CD4-positive, alpha-beta T cell treated with Interleukin-6 for 4 hours (primary cell): ENCODE data around the gene PREX1.

Experiments used
- DNase-seq: peaks from one replicate; pipeline ENCODE4 v3.0.0-alpha.2; 2020; ENCODE audit warnings: mixed read lengths

PREX1 gene

DNA sequence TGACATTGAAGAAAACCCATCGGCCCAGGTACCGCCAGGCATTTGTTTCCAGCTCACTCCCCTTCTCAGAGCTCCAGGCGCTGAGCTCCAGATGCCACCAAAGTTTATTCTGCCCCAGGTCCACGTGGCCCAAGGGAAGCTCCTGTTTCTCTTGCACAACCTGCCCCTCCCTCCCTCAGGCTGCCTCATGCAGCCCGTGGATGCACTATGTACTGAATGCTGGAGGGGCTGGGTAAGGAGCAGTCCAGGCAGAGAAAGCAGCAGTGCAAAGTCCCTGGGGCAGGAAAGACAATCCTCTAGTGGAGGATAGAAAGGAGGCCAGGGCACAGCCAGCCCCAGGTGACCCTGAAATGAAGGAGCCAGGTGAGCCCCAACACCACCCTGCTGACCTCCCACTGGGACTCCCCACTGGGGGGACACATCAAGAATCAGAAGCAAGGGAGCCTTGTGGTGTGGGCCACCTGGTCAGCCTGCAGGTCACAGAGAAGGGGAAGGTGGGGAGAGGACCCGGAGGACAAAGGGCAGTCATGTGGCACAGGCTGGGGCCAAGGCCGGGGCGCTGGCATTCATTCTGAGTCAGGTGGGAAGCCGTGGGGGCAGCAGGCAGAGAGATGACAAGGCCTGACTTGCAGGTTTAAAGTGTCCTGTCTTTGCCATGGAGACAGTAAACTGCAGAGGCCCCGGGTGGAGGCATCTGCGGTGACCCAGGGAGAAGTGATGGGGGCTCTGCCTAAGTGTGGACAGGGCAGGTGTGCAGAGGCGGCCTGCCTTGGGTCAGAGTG, 230.1 kb downstream of the PREX1 start:
- no peak for DNase-seq

DNA sequence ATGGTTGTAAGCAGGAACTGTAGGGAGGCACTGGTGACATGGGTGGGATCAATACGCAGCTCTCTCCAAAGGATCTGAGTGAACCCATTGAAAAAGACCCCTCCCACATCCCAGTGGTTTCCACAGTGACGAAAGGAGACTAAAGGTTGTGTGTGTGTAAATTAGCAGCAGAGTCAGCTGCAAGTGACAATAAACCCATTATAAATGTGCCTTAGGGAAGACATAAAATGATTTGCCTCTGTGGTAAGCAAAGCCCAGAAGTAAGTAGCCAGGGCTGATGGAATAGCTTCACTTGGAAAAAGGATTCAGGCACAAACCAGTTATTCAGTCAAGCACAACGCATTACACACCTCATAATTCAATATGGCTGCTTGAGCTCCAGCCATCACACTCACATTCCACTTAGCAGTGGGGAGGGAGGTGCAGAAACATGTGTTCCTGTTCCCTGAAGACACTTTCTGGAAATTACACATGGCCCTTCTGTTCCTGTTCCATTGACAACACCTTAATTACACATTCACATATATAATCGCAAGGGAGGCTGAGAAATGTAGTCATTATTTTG, 231.4 kb downstream of the PREX1 start:
- DNase-seq = no peak

DNA sequence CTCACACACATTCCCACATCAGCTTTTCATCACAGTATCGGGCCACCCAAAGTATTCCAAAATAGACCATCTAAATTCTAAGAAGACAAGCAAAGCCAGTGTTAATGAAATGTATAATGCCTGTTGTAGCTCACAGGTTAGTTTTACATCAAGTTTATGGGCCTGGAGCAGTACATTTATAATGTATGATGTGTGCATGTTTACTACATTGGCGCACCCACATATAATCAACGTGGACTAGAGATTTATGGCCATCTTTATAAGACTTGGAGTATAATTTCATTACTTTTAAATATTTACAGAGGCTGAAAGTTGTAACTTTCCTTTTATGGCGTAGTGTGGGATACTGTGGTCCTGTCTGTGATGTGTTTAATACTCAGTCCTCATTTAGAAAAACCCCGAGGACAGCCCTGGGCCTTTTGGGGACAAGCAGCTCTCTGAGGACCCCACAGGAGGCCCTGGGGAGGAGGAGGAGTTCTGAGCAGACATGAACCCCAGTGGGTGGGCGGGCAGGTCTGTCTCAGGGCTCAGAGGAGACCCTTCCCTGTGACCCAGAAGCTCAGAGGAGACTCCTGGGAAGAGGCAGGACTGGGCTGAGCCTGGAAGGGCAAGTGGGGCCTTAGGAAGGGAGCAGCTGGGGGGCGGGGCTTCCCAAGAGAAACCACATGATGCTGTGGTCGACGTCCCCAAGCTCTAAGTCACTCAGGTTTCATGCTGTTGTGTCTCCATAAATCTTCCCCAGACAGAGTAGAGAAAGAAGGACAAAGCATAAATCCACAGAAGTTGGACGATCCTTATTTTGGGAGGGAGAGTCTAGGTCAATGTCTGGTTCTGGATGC, 232.1 kb downstream of the PREX1 start:
- no peak for DNase-seq

DNA sequence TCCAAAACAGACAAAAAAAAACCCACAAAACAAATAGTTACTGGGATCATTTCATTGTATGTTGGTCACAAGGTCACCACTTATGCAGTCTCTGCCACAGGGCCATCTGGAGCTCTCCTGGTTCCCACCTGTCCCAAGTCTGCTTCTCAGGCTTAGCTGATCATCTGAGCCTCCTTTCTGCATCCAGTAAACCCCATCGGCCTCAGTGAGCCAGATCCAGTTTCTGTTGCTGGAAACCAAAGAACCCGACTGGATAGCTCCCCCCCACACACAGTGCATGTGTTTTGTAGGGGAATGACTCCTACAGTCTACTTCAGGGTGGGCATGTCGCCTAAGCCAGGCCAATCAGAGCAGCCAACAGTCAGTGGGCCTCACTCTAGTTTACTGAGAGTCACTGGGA, 233.3 kb downstream of the PREX1 start:
- no peak for DNase-seq

DNA sequence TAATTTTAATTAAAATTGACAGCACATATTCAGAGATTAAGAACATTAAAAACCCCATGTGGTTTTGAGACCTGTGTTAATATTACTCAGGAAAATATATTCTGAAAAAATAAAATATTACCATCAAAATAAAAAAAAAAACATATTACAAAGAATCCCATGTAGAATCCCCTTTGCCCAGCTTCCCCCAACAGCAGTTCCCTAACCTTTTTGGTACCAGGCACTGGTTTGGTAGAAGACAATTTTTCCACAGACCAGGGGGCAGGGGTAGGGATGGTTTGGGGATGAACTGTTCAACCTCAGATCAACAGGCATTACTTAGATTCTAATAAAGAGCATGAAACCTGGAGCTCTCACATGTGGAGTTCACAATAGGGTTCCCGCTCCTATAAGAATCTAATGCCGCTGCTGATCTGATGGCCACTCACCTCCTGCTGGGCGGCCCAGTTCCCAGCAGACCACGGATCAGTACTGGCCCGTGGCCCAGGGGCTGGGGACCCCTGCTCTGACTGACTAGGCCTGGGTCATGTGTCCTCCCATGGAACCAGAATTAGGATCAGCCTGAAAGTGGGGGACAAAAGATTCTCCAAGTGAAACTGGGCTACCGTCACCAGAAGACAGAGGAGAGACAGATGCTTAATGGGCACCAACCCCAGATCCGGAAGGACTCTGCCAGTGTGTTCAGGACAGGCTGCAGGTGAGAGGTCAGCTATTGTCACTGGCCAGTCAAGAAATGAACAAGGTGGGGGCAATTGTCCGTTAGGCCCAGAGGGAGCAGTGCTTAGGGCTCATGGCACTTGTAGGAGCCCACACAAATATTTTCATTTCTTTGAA, 235.5 kb downstream of the PREX1 start:
- DNase-seq = no peak

DNA sequence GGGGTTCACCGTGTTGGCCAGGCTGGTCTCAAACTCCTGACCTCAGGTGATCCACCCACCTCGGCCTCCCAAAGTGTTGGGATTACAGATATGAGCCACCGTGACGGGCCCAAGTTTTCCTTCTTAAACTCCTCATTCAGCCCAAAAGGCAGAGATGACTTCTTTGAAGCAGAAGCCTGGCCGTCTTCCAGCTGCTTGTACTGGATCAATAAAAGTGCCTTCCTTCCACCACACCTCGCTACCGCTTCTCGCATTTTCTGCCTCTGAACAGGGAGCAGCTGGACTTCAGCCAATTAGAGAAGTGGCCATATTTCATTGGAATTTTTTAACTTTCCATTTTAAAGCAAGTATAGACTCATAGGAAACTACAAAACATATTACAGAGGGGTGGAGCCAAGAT, 241.1 kb downstream of the PREX1 start:
- DNase-seq = no peak

DNA sequence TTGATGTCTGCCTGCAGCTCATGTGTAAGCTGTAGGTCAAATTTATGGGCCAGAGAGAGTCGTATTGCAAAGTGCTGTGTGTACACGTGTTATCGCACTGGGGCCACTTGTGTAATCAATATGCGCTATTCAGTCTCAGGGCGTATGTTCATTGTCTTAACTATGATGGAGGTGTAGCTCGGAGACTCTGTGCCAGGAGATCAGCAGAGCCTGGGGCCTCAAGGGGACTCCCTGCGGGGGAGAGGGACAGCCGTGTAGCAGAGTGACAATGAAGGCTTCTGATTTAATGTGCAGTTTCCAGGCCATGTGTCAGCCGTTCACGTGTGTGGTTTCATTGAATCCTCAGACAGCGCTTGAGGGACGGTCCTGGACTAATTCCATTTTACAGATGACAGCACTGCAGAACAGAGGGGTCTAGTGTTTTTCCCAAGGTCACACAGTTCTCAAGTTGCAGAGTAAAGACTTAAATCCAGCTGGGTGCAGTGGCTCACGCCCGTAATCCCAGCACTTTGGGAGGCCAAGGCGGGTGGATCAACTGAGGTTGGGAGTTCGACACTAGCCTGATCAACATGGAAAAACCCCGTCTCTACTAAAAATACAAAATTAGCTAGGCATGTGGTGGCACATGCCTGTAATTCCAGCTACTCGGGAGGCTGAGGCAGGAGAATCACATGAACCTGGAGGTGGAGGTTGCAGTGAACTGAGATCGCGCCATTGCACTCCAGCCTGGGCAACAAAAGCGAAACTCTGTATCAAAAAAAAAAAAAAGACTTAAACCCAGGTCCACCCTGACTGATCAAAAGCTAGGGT, 242.5 kb downstream of the PREX1 start:
- DNase-seq = no peak

DNA sequence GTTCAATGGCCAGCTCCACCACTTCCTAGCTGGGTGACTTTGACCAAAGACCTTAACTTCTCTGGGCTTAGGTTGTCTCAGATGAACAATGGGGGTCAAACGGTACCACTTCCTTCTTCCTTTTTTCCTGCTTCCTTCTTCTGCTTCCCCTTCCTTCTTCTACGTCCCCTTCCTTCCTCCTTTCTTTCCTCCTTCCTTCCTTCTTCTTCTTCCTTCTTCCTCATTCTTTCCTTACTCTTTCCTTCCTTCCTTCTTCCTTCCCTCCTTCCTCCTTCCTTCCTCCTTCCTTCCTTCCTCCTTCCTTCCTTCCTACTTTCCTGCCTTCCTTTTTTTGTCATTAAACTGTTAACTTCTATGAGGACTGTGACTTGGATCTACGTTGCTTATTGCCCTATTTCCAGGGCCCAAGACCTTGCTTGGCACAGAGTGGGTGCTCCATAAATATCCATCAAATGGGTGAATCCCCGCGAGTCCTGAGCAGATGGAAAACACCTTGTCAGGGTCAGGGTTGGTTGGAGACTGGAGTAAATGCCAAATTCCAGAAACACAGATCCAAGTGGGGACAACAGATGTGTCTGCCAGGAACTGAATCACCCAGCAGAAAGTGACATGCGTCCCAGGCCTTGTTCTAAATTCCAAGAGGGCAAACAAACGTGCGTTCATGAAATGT, 243.3 kb downstream of the PREX1 start:
- DNase-seq = no peak

DNA sequence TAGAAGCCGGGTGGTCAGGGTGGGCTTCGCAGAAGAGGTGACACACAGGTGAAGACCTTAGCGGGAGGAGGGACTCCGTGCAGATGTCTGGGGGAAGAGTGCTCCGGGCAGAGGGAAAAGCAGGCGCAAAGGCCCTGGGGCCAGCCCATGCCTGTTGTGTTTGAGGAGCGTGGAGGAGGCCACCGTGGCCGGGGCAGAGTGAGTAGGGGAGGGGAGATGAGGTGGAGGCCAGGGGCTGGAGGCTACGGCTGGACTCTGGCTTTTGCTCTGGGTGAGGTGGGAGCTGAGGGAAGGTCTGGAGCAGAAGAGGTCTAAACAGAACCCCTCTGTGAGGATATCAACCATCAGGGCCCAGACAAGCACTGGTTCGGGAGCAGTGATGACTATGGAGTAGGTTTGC, 244.0 kb downstream of the PREX1 start:
- DNase-seq = no peak

DNA sequence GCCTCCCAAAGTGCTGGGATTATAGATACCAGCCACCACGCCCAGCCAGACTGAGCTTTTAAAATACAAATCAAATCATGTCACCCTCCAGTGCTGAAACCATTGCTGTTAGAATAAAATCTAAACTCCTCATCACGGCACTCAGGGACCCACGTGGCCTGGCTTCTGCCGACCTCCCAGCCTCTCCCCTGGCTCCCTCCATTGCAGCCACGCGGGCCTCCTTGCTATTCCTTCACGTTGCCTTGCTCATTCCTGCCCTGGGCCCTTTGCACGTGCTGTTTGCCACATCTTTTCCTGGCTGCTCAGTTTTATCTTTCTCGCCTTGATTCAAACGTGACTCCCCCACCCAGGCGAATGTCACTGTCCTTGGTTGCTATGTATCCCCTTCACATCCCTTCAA, 244.6 kb downstream of the PREX1 start:
- DNase-seq = no peak

DNA sequence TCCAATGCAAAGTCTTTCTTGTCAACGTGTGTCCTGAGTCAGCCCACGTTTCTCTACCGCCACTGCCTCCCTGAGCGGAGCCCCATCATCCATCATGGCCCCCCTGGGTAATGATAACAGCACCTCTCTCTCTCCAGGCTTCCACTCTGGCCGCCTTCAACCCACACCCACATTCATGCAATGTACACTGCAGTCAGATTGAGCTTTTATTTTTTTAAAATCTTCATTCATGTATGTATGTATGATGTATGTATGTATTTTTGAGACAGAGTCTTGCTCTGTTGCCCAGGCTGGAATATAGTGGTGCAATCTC, 245.2 kb downstream of the PREX1 start:
- no peak for DNase-seq

DNA sequence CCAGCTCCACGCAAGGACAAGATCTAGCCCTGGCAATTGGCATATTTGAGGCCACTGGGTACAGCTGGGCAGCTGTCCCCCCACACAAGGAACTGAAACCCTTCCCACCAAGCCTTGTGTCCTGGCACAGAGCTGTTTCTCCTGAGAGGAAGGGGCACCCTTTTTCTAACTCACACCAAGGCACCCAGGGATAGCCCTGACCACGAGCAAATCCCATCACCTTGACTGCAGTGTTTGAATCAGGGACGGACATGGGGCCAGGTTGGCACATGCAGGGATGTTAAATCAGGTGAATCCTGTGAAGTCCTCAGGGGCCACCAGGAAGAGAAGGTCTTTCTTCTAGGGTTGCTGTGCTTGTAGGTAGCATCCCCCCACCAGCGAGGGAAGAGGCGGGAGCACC, 246.6 kb downstream of the PREX1 start:
- no peak for DNase-seq

DNA sequence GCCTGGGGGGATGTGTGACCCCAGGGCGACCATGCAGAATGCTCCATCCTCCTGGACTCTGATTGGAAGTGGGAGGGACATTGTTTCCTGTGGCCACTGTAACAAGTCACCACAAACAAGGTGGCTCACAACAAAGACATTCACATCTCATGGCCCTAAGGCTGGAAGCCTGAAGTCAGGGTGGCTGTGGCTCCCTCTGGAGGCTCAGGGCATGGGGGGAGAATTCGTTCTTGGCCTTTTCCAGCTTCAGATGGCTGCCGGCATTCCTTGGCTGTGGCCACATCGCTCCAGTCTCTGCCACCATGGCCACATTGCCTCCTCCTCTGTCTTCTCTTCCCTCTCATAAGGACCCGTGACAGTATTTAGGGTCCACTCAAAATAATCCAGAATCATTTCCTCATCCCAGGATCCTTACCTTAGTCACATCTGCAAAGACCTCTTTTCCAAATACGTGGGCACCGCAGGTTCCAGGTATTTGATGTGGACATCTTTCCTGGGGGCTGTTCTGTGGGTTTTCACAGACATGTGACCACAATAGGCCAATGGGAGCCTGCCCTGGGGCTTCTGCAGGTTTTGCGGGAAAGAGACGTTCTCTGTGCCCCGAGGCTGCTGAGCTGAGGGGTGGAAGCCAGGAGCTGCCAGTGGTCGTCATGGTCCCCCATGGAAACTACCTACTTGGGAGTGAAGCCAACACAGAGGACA, 249.3 kb downstream of the PREX1 start:
- no peak for DNase-seq

DNA sequence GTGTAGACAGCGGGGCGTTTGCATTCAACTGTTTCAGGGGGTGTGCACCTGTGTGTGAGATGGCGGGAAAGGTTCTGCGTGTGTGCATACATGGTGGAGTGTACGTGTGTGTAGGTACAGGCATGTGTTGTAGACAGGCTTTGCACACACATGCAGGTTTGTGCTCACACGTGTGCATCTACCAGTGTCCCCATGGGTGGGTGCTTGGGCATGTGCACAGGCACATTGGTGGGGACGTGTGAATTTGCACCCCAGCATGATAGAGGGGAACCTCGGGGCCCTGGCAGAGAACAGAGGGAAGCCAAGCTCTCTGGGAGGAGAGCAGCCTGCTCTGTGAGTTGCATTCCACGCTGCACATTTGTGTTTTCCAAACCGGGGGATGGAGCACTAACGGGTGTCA, 250.2 kb downstream of the PREX1 start:
- no peak for DNase-seq

DNA sequence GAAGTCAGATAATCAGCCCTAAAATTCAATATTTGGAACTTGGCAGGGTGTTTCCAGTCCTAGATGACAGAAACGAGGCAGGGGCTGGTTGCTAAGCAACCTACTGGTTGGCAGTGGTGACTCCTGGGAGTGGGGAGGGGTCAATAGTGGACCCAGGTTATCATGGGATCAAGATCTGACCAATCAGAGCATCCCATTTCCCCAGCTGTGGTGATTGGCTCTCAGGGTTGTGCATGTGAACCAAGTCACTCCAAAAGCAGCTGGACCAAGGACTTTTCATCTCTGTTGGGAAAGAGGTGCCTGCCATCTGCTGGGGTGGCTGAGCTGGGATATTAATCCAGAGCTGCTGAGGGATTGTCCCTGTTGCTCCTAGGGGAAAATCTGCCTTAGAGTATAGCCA, 253.4 kb downstream of the PREX1 start:
- no peak for DNase-seq
